ENCODE results near the gene THAP10.
"Not testable (repeated sequence)": the region's sequence is repeated elsewhere in the genome, so short reads cannot be mapped to it uniquely, and the experiment has no call there.

THAP10 gene

GRCh38 chr15:70875001-70875782, 17.0 kb downstream of the THAP10 start:
- no peaks in the 10 kb centered on the region for H3K4me1 ChIP-seq
- peak; percentile 28 for TF ChIP-seq CTCF (IDR thresholded peaks at IDR 0.05)
- H3K9ac ChIP-seq: no peak overlapping the region
- no peaks in the 10 kb centered on the region for H3K9me3 ChIP-seq (ENCODE audit: control insufficient read depth, low read length)
- H3K27me3 ChIP-seq (ENCODE audit: control insufficient read depth, insufficient read depth, low read length): no peaks in the 10 kb centered on the region
- H3K27ac ChIP-seq: no peak overlapping the region
- no peak overlapping the region for H3K4me3 ChIP-seq (ENCODE audit: low read depth, low read length)
- no peaks in the 10 kb centered on the region for H3K79me2 ChIP-seq
- H3K4me2 ChIP-seq (ENCODE audit: low read length): no peak overlapping the region
- H2AFZ ChIP-seq: no peak overlapping the region
- H3K36me3 ChIP-seq (ENCODE audit: control insufficient read depth, insufficient read depth, low read length): no peaks in the 10 kb centered on the region

GRCh38 chr15:70873232-70874054, 18.8 kb downstream of the THAP10 start:
- Histone ChIP-seq H3K4me3 (ENCODE audit: low read depth, low read length) (no peak overlapping the region), H2AFZ (no peak overlapping the region), H3K79me2 (no peaks in the 10 kb centered on the region), H3K4me1 (no peaks in the 10 kb centered on the region), H3K9ac (no peak overlapping the region), H3K9me3 (ENCODE audit: control insufficient read depth, low read length) (no peaks in the 10 kb centered on the region), H3K27me3 (ENCODE audit: control insufficient read depth, insufficient read depth, low read length) (no peaks in the 10 kb centered on the region), H3K4me2 (ENCODE audit: low read length) (no peak overlapping the region), H3K27ac (no peak overlapping the region), H3K36me3 (ENCODE audit: control insufficient read depth, insufficient read depth, low read length) (no peaks in the 10 kb centered on the region)
- TF ChIP-seq CTCF (IDR thresholded peaks at IDR 0.05): no peak

DNA sequence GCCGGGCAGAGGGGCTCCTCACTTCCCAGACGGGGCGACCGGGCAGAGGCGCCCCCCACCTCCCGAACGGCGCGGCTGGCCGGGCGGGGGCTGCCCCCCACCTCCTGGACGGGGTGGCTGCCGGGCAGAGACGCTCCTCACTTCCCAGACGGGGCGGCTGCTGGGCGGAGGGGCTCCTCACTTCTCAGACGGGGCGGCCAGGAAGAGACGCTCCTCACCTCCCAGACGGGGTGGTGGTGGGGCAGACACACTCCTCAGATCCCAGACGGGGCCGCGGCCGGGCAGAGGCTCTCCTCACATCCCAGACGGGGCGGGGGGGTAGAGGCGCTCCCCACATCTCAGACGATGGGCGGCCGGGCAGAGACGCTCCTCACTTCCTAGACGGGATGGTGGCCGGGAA, 20.7 kb downstream of the THAP10 start:
- not testable (repeated sequence) for H3K36me3 ChIP-seq (ENCODE audit: control insufficient read depth, insufficient read depth, low read length); H3K4me2 ChIP-seq (ENCODE audit: low read length); H3K4me3 ChIP-seq (ENCODE audit: low read depth, low read length); H3K9ac ChIP-seq; H3K27ac ChIP-seq; H3K27me3 ChIP-seq (ENCODE audit: control insufficient read depth, insufficient read depth, low read length); H2AFZ ChIP-seq; H3K4me1 ChIP-seq; H3K79me2 ChIP-seq; H3K9me3 ChIP-seq (ENCODE audit: control insufficient read depth, low read length)

DNA sequence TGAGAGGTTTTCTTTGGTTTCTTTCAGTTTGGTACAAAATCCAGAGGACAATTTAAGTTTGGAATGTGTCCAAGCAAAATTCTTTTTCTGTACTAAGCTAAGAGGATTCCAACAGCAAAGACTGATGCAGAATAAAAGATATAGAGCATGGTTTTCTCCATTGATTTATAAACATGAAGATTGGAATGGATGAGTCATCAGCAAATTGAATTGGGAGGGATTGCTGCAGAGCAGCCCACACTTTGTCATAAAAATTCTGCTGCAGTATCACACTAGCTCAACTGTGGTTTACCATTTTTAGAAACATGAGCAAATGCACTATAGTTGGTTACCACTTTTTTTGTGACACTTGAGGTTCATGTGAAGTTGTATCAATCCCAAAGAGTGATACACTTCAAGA, 22.2 kb downstream of the THAP10 start:
- no peaks in the 10 kb centered on the region for H3K9me3 ChIP-seq (ENCODE audit: control insufficient read depth, low read length)
- H3K4me3 ChIP-seq (ENCODE audit: low read depth, low read length): no peak overlapping the region
- no peak overlapping the region for H3K9ac ChIP-seq
- no peaks in the 10 kb centered on the region for H3K79me2 ChIP-seq
- H3K4me1 ChIP-seq: no peaks in the 10 kb centered on the region
- no peak overlapping the region for H3K27ac ChIP-seq
- H3K4me2 ChIP-seq (ENCODE audit: low read length): no peak overlapping the region
- TF ChIP-seq CTCF (IDR thresholded peaks at IDR 0.05): no peak
- H3K27me3 ChIP-seq (ENCODE audit: control insufficient read depth, insufficient read depth, low read length): no peaks in the 10 kb centered on the region
- no peaks in the 10 kb centered on the region for H3K36me3 ChIP-seq (ENCODE audit: control insufficient read depth, insufficient read depth, low read length)
- H2AFZ ChIP-seq: no peak overlapping the region

DNA sequence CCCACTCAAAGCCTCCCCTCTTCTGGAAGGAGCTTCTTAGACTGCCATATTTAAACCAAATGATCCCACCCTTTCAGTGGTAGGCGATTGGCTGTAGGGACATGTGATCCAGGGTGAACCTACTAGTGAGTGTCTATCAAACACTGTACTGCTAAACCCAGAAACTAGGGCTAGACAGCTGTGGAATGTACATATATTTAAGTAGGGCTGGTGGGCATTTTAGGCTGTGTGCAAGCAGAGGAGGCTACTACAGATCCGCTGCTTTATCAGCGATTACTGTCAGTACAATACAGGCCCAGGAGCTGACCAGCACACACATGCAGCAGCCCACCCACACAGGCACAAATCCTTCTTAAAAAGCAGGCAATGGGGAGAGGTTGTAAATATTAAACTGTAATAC, 22.9 kb downstream of the THAP10 start:
- Histone ChIP-seq H3K9ac (no peak overlapping the region), H3K27ac (no peak overlapping the region), H3K79me2 (no peaks in the 10 kb centered on the region), H3K4me3 (ENCODE audit: low read depth, low read length) (no peak overlapping the region), H3K27me3 (ENCODE audit: control insufficient read depth, insufficient read depth, low read length) (no peaks in the 10 kb centered on the region), H3K4me2 (ENCODE audit: low read length) (no peak overlapping the region), H3K9me3 (ENCODE audit: control insufficient read depth, low read length) (no peaks in the 10 kb centered on the region), H2AFZ (no peak overlapping the region), H3K4me1 (no peaks in the 10 kb centered on the region), H3K36me3 (ENCODE audit: control insufficient read depth, insufficient read depth, low read length) (no peaks in the 10 kb centered on the region)
- TF ChIP-seq CTCF (IDR thresholded peaks at IDR 0.05): no peak

All from parathyroid adenoma (tissue), 2 donors.